ENCODE measurements around the gene SPTA1.

Gene SPTA1

DNA sequence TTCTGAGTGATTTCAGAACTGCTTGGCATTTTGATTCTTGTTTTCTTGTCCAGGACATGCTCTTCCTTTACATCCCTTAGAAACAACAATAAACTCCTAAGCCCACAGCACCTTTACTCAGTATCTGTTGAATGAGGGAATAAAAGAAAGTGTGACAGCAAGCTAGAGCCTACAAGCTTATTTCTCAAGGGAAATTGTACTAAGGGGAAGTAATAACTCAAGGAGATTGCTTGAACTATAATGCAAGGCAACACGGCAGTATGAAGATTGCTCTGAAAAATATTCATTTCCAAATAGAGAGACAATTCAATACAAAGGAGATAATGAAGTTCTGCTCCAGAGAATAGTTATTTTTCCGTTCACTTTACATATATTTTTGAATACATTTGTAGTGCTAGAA is 122.7 kb downstream of the SPTA1 start:
- DNase-seq, result no peak
